ENCODE measurements around the gene BBS9. TPM values are rescaled to one million over a fixed set of nuclear protein-coding genes. Genes with fewer than 3 reads are reported as not detected.

BBS9 gene
- total RNA-seq, 2 donors from 2014 or later, result 16.6 to 17.8 TPM

- Mint-ChIP-seq H3K27me3 (peaks cover 12 to 19% of the 10 kb centered on the region in 2 donors), H3K36me3 (no peaks in the 10 kb centered on the region), H3K9me3 (no peaks in the 10 kb centered on the region)
Observed at GRCh38 chr7:33107136-33108066, 22.0 kb upstream of the BBS9 start.

DNA sequence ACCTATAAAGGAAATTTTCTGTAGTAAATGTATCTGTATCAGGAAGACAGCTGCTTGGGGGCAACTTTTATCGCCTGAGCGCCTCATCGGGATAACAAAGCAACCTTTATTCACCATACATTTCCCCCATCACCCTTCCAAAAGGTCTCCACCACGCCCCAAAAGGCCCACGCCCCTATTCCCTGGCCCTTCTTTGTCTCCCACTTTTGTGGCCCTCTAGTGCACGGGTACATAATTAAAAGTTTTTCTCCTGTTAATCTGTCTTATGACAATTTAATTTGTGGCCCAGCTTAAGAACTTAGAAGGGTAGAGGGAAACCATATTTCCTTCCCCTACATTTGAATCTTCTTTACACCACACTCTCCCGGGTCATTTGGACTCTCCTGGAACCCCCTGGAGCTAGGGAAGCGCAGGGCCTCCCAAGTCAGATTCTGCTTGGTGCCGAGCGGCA lies 20.8 kb upstream of the BBS9 start:
- Mint-ChIP-seq H3K27me3 (peaks cover 17 to 26% of the 10 kb centered on the region in 2 donors), H3K9me3 (no peaks in the 10 kb centered on the region), H3K4me1 (ENCODE audit: low read depth in 2 of 2) (peaks cover 22 to 32% of the 10 kb centered on the region in 2 donors), H3K27ac (peak overlapping the region; percentile 37 to 93), H3K36me3 (no peaks in the 10 kb centered on the region), H3K4me3 (peak overlapping the region; percentile 98)
- ATAC-seq, result peak in 1 of 2 donors; percentile 9
- no peak for DNase-seq (ENCODE audit: low spot score)

More at GRCh38 chr7:33107136-33108066, 22.0 kb upstream of the BBS9 start:
- no peak for ATAC-seq
- Mint-ChIP-seq H3K4me3 (peak overlapping the region; percentile 98), H3K27ac (no peak overlapping the region), H3K4me1 (ENCODE audit: low read depth in 2 of 2) (peaks cover 25 to 34% of the 10 kb centered on the region in 2 donors)
- DNase-seq (ENCODE audit: low spot score), result no peak

DNA sequence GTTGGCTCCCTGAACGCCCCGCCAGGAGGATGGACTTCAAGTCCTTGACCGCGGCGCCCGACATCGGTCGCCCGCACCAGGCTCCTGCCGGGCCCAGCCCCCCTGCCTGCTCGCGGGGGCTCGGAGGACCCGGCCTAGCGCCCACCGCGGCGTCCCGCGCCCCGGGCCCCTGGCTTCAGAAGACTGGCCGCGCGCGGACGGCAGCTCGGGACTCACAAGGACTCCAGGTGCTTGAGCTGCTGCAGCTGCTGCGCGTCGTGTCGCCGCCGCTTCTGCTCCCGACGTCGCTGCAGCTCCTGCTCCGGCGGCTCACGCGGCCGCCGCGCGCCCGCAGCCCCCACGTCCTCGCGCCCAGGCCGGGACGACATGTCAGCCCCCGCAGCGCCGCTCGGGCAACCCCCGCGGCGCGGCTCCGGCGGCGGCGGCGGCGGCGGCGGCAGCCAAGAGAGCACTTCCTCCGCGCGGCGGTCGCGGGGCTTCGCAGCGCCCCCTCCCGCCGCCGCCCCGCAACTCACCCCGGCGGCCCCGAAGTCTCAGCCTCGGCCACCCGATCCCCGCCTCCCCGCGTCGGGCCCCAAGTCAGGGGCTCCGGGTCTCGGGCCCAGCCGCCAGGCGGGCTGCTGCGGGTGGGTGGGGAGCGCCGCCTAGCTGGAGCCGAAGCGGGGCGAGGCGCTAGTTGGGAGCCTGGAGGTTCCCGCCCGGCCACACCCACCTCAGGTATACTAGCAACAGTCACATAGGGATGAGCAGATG lies 20.2 kb upstream of the BBS9 start, which contains the start of gene RP9:
RP9 (minus strand) TSS at position 400 of the 753 bp plus-strand sequence; CDS start at position 368, 32 bp downstream.
- ATAC-seq, result peak; percentile 95 to 96

DNA sequence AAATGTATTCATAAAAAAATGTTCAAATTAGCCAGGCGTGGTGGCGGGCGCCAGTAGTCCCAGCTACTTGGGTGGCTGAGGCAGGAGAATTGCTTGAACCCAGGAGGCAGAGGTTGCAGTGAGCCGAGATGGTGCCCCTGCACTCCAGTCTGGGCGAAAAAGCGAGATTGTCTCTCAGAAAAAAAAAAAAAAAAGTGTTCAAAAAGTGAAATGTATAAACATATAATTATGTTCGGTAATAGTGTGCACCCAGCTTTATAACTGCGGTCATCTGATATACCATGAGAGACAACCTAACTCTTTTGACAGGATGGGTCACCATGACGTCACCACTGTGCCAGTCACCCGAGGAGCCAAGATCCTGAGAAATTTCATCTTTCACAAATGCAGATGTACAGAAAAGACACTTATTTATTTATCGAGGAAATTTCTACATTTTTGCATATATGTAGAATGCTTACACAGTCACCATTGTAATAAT lies 19.6 kb upstream of the BBS9 start:
- DNase-seq (ENCODE audit: low spot score) (no peak), ATAC-seq (no peak)
- H3K4me1 Mint-ChIP-seq (ENCODE audit: low read depth in 2 of 2), result peaks cover 21 to 23% of the 10 kb centered on the region in 2 donors
- H3K4me3 Mint-ChIP-seq, result peak overlapping the region; percentile 48
- peaks cover 25 to 33% of the 10 kb centered on the region in 2 donors for H3K27me3 Mint-ChIP-seq
- no peaks in the 10 kb centered on the region for H3K9me3 Mint-ChIP-seq
- no peaks in the 10 kb centered on the region for H3K36me3 Mint-ChIP-seq
- H3K27ac Mint-ChIP-seq, result no peak overlapping the region

More for the DNA sequence above, 20.2 kb upstream of the BBS9 start, which contains the start of gene RP9:
- peaks cover 22 to 26% of the 10 kb centered on the region in 2 donors for H3K4me1 Mint-ChIP-seq (ENCODE audit: low read depth in 2 of 2)
- no peaks in the 10 kb centered on the region for H3K9me3 Mint-ChIP-seq
- H3K27ac Mint-ChIP-seq, result peak within 1 kb of the TSS; percentile 37 to 93
- peak; percentile 84 for DNase-seq (ENCODE audit: low spot score)
- peaks cover 19 to 27% of the 10 kb centered on the region in 2 donors for H3K27me3 Mint-ChIP-seq
- H3K4me3 Mint-ChIP-seq, result peak within 1 kb of the TSS; percentile 98
- no peaks in the 10 kb centered on the region for H3K36me3 Mint-ChIP-seq

DNA sequence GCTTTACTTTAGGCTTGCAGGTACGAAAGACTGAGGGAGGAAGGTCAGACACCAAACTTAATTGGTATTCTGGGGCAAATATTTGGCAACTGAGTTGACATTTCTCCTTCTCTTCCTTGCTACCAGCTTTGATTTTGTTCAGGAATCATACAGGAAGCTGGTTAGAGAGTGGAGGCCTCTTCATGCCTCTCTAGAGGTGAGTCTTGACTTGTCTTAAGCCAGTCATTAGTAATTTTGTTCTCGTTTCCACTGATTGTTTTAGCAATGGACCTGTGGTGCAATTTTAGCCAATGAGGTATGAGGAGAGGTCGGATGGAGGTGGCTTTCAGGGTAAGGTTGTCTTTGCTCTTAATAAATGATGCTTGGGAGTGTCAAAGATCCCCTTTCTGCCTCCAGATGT lies 17.8 kb upstream of the BBS9 start:
- Mint-ChIP-seq H3K27me3 (peaks cover 36 to 48% of the 10 kb centered on the region in 2 donors), H3K27ac (no peak overlapping the region), H3K4me1 (ENCODE audit: low read depth in 2 of 2) (peaks cover 15 to 19% of the 10 kb centered on the region in 2 donors), H3K36me3 (no peaks in the 10 kb centered on the region), H3K9me3 (no peaks in the 10 kb centered on the region), H3K4me3 (no peak overlapping the region)
- ATAC-seq (no peak), DNase-seq (ENCODE audit: low spot score) (no peak)

DNA sequence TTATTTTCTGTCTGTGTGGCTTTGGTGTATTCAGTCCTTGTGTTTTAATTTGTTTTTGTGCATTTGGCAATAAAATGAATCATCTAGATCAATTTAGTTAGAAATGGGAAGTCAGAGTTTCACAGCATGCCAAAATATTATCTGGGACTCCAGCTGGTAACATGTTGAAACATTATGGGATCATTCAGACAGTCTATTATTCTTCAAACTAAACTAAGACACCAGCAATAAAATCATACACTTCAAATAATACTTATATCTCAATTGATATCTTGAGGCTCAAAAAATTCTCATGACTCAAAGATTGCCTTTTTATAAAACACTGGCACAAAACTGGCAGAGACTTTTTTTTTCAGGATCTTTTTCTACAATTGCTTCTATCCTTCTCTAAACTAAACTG lies 14.4 kb upstream of the BBS9 start:
- peaks cover 0 to 2% of the 10 kb centered on the region in 2 donors for H3K4me1 Mint-ChIP-seq (ENCODE audit: low read depth in 2 of 2)
- no peak for ATAC-seq
- peaks cover 15% of the 10 kb centered on the region for H3K36me3 Mint-ChIP-seq
- H3K27me3 Mint-ChIP-seq, result peaks cover 49 to 75% of the 10 kb centered on the region in 2 donors
- no peak overlapping the region for H3K27ac Mint-ChIP-seq
- no peaks in the 10 kb centered on the region for H3K9me3 Mint-ChIP-seq
- H3K4me3 Mint-ChIP-seq, result no peak overlapping the region
- no peak for DNase-seq (ENCODE audit: low spot score)

- Mint-ChIP-seq H3K4me3 (no peak overlapping the region), H3K36me3 (peaks cover 15% of the 10 kb centered on the region), H3K9me3 (no peaks in the 10 kb centered on the region), H3K27me3 (peaks cover 44 to 68% of the 10 kb centered on the region in 2 donors), H3K4me1 (ENCODE audit: low read depth in 2 of 2) (no peaks in the 10 kb centered on the region), H3K27ac (no peak overlapping the region)
- ATAC-seq (no peak), DNase-seq (ENCODE audit: low spot score) (no peak)
Observed at GRCh38 chr7:33118383-33118782, 11.0 kb upstream of the BBS9 start.

- H3K36me3 Mint-ChIP-seq, result no peaks in the 10 kb centered on the region
Observed at GRCh38 chr7:33127085-33127484, 2.3 kb upstream of the BBS9 start.

DNA sequence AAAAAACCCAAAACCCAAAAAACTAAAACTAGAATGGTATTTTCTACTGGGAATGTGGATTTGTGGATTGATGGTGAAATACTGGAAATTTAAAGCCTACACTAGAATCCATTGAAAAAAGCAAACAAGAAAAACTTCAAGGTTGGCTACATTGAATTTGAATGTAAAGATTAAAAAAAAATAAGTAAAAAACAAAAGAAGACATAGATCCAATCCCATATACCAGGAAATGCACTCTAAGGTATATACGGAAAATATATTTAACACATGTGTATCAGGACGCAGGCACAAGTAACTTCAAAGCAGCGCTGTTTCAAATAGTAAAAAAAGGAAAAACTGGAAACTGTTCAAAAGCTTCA lies 754 bp upstream of the BBS9 start:
- DNase-seq (ENCODE audit: low spot score) (no peak), ATAC-seq (no peak)
- Mint-ChIP-seq H3K27me3 (no peaks in the 10 kb centered on the region), H3K36me3 (no peaks in the 10 kb centered on the region), H3K4me3 (peak overlapping the region; percentile 97), H3K4me1 (ENCODE audit: low read depth in 2 of 2) (peaks cover 11 to 17% of the 10 kb centered on the region in 2 donors), H3K9me3 (no peaks in the 10 kb centered on the region), H3K27ac (peak overlapping the region; percentile 75 to 92)

More at GRCh38 chr7:33127085-33127484, 2.3 kb upstream of the BBS9 start:
- H3K4me1 Mint-ChIP-seq (ENCODE audit: low read depth in 2 of 2), result peaks cover 11 to 17% of the 10 kb centered on the region in 2 donors
- no peaks in the 10 kb centered on the region for H3K9me3 Mint-ChIP-seq
- H3K4me3 Mint-ChIP-seq, result no peak overlapping the region
- peaks cover 2 to 3% of the 10 kb centered on the region in 2 donors for H3K27me3 Mint-ChIP-seq
- DNase-seq (ENCODE audit: low spot score), result no peak
- ATAC-seq, result no peak
- H3K27ac Mint-ChIP-seq, result no peak overlapping the region

- ATAC-seq (no peak), DNase-seq (ENCODE audit: low spot score) (no peak)
- Mint-ChIP-seq H3K9me3 (no peaks in the 10 kb centered on the region), H3K27me3 (no peaks in the 10 kb centered on the region), H3K4me3 (peak overlapping the region; percentile 97), H3K4me1 (ENCODE audit: low read depth in 2 of 2) (peaks cover 11 to 17% of the 10 kb centered on the region in 2 donors), H3K36me3 (no peaks in the 10 kb centered on the region), H3K27ac (peak overlapping the region; percentile 75 to 92)
Observed at GRCh38 chr7:33129806-33130153, 416 bp downstream of the BBS9 start.

DNA sequence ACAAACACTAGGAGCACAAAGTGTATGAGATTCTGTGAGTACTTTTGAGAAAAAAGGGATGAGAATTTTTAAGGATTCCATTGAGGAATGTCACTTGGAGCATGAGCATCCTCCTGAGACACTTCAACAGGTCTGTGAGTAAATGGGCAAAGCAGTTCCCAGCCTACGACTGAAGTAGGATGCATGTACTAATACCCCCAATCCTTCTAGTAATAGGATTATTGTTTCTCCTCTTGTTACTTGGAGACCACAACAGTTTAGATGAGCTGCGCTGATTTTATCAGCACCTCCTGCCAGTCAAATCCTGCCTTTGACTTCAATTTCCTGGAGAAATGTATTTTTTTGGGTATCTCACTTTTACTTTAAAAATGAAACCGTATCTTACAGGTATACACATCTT lies 820 bp downstream of the BBS9 start:
- ATAC-seq, result no peak
- peak overlapping the region; percentile 97 for H3K4me3 Mint-ChIP-seq
- no peaks in the 10 kb centered on the region for H3K27me3 Mint-ChIP-seq
- H3K9me3 Mint-ChIP-seq, result no peaks in the 10 kb centered on the region
- peak overlapping the region; percentile 75 to 92 for H3K27ac Mint-ChIP-seq
- H3K4me1 Mint-ChIP-seq (ENCODE audit: low read depth in 2 of 2), result peaks cover 11 to 17% of the 10 kb centered on the region in 2 donors
- peaks cover under 1% of the 10 kb centered on the region for H3K36me3 Mint-ChIP-seq
- no peak for DNase-seq (ENCODE audit: low spot score)

GRCh38 chr7:33137103-33137502 lies 7.7 kb downstream of the BBS9 start:
- peaks cover 6% of the 10 kb centered on the region for H3K36me3 Mint-ChIP-seq
- H3K27ac Mint-ChIP-seq, result no peak overlapping the region
- DNase-seq (ENCODE audit: low spot score), result no peak
- H3K4me1 Mint-ChIP-seq (ENCODE audit: low read depth in 2 of 2), result peaks cover 2 to 8% of the 10 kb centered on the region in 2 donors
- ATAC-seq, result peak in 1 of 2 donors; percentile 24
- H3K27me3 Mint-ChIP-seq, result no peaks in the 10 kb centered on the region
- no peak overlapping the region for H3K4me3 Mint-ChIP-seq
- no peaks in the 10 kb centered on the region for H3K9me3 Mint-ChIP-seq

- Mint-ChIP-seq H3K4me3 (no peak overlapping the region), H3K9me3 (no peaks in the 10 kb centered on the region), H3K27ac (no peak overlapping the region), H3K4me1 (ENCODE audit: low read depth in 2 of 2) (peaks cover 6 to 15% of the 10 kb centered on the region in 2 donors), H3K27me3 (no peaks in the 10 kb centered on the region), H3K36me3 (no peaks in the 10 kb centered on the region)
- DNase-seq (ENCODE audit: low spot score) (no peak), ATAC-seq (no peak)
Observed at GRCh38 chr7:33142585-33142984, 13.2 kb downstream of the BBS9 start.

Measured in natural killer cell treated with Interleukin-12 subunit alpha and Interleukin-12 subunit beta and Interleukin-15 and Interleukin-18, amount 100 ng/mL, for 72 hours (primary cell).